Epithelial cell of umbilical artery (primary cell): ENCODE measurements around the gene LRRC3. TPM values are rescaled to one million over a fixed set of nuclear protein-coding genes. Genes with fewer than 3 reads are reported as not detected.

Experiments
- total RNA-seq: library from RNA; depleted of rRNA; stranded (reverse); fragments of >200 nt; gene quantifications from 2 replicates; pipeline ENCODE4 v1.2.3, GENCODE V29; 2014

LRRC3 gene
- 0.61 and 1.9 TPM in 2 replicates for total RNA-seq

DNA sequence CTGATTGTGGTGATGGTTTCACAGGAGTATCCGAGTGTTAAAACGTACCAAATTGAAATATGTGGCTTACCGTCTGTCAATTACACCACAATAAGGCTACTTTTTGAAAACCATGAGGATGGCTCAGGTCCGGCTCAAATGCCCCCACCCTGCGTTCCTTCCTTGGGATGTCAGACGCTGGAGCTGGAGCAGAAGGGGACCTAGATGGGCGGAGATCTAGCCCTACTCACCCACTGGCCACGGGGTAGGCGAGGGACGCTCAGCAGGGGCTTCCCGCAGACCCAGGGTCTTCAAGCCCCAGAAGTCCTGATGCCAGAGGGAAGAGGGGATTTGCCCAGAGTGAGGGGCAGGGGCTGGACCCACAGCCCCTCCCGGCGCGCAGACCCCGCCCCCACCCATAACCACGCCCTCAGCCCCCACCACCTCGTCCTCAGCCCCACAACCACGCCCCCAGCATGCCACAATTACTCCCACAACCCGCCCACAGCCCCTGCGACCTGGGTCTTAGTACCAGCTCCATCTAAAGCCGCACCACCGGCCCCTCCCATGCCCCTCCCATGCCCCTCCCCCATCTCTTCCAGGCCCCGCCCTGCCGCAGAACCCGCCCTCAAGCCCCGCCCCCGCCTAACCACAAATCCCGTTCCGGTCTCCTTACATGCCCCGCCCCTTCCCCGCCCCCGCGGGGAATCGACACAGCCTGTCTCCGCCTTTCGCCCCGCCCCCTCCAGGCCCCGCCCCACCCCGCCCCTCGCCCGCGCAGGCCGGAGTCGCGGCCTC is at the start of gene LRRC3:
Gene LRRC3 (plus strand): TSS at position 764 of the 777 bp plus-strand sequence. CDS start 1,135 bp downstream, outside the sequence.

Other genes starting within 250 kb of the LRRC3 start
- gene ICOSLG, start 214.6 kb upstream of the LRRC3 start, total RNA-seq = 0.76 and 1.3 TPM in 2 replicates
- gene DNMT3L, start 193.6 kb upstream of the LRRC3 start, total RNA-seq = not detected in 2 replicates
- under 0.01 and 0.15 TPM in 2 replicates for gene AIRE, start 169.6 kb upstream of the LRRC3 start, total RNA-seq
- 182 and 235 TPM in 2 replicates for gene PFKL, start 155.5 kb upstream of the LRRC3 start, total RNA-seq
- 3.5 and 8.4 TPM in 2 replicates for gene CFAP410, start 116.1 kb upstream of the LRRC3 start, total RNA-seq
- not detected in 2 replicates for gene TRPM2, start 101.9 kb upstream of the LRRC3 start, total RNA-seq
- gene KRTAP10-1, start 84.7 kb downstream of the LRRC3 start, total RNA-seq = not detected in 2 replicates
- gene KRTAP10-2, start 96.0 kb downstream of the LRRC3 start, total RNA-seq = not detected in 2 replicates
- gene KRTAP10-3, start 103.3 kb downstream of the LRRC3 start, total RNA-seq = not detected in 2 replicates
- gene KRTAP10-4, start 118.2 kb downstream of the LRRC3 start, total RNA-seq = not detected in 2 replicates
- gene KRTAP10-5, start 125.1 kb downstream of the LRRC3 start, total RNA-seq = not detected in 2 replicates
- gene KRTAP10-6, start 137.0 kb downstream of the LRRC3 start, total RNA-seq = not detected in 2 replicates
- not detected in 2 replicates for gene KRTAP10-7, start 145.1 kb downstream of the LRRC3 start, total RNA-seq
- not detected in 2 replicates for gene KRTAP10-8, start 156.6 kb downstream of the LRRC3 start, total RNA-seq
- not detected in 2 replicates for gene KRTAP10-9, start 171.6 kb downstream of the LRRC3 start, total RNA-seq
- gene KRTAP10-10, start 181.8 kb downstream of the LRRC3 start, total RNA-seq = not detected in 2 replicates
- gene KRTAP10-11, start 190.9 kb downstream of the LRRC3 start, total RNA-seq = not detected in 2 replicates
- not detected in 2 replicates for gene KRTAP12-4, start 199.1 kb downstream of the LRRC3 start, total RNA-seq
- gene KRTAP12-3, start 202.4 kb downstream of the LRRC3 start, total RNA-seq = not detected in 2 replicates
- gene KRTAP12-2, start 211.4 kb downstream of the LRRC3 start, total RNA-seq = not detected in 2 replicates
- not detected in 2 replicates for gene KRTAP12-1, start 226.7 kb downstream of the LRRC3 start, total RNA-seq
- not detected in 2 replicates for gene KRTAP10-12, start 241.7 kb downstream of the LRRC3 start, total RNA-seq